Smooth muscle cell (in vitro differentiated cells): Measurements from ENCODE around the gene BACE2. TPM values are rescaled to one million over a fixed set of nuclear protein-coding genes. Genes with fewer than 3 reads are reported as not detected.

Experiments used
- DNase-seq: peaks from one replicate; lab custom pipeline; 2025; ENCODE audit not compliant: unreplicated experiment; lab: John Stamatoyannopoulos, UW
- H2AFZ ChIP-seq: fragments of 200-600 bp; sonication (generic); 2 replicates; pipeline ENCODE4 v1.6.0; 2016; ENCODE audit warnings: antibody characterized with exemption, low read depth, mild to moderate bottlenecking
- H3F3A ChIP-seq: fragments of 200-600 bp; sonication (generic); 2 replicates; pipeline ENCODE4 v1.6.0; 2017; ENCODE audit warnings: antibody characterized with exemption, low read depth
- H3K27ac ChIP-seq: fragments of 200-600 bp; sonication (generic); 2 replicates; pipeline ENCODE4 v1.5.1; 2016; ENCODE audit warnings: low read depth, mild to moderate bottlenecking
- H3K27me3 ChIP-seq: fragments of 200-600 bp; sonication (generic); 2 replicates; pipeline ENCODE4 v1.6.1; 2016; ENCODE audit warnings: low read depth, mild to moderate bottlenecking
- H3K36me3 ChIP-seq: fragments of 200-600 bp; sonication (generic); 2 replicates; pipeline ENCODE4 v1.5.1; 2016; ENCODE audit warnings: low read depth
- H3K4me1 ChIP-seq: fragments of 200-600 bp; sonication (generic); 2 replicates; pipeline ENCODE4 v1.5.1; 2016; ENCODE audit warnings: low read depth
- H3K4me2 ChIP-seq: fragments of 200-600 bp; sonication (generic); 2 replicates; pipeline ENCODE4 v1.6.0; 2016; ENCODE audit warnings: mild to moderate bottlenecking
- H3K4me3 ChIP-seq: fragments of 200-600 bp; sonication (generic); 2 replicates; pipeline ENCODE4 v1.5.1; 2016; ENCODE audit warnings: mild to moderate bottlenecking
- H3K79me2 ChIP-seq: fragments of 200-600 bp; sonication (generic); 2 replicates; pipeline ENCODE4 v1.6.0; 2016; ENCODE audit warnings: low read depth, mild to moderate bottlenecking
- H3K9ac ChIP-seq: fragments of 200-600 bp; sonication (generic); 2 replicates; pipeline ENCODE4 v1.6.0; 2016; ENCODE audit warnings: low read depth
- H3K9me3 ChIP-seq: fragments of 200-600 bp; sonication (generic); replicated peaks from 2 replicates; pipeline ENCODE4 v1.5.1; 2016; ENCODE audit warnings: low read depth
- H4K20me1 ChIP-seq: fragments of 200-600 bp; sonication (generic); 2 replicates; pipeline ENCODE4 v1.6.0; 2016; ENCODE audit warnings: low read depth
- CTCF ChIP-seq: fragments of 200-600 bp; sonication (generic); IDR thresholded peaks from 2 replicates; pipeline ENCODE4 v1.5.1; 2017; ENCODE audit warnings: borderline replicate concordance, mild to moderate bottlenecking, antibody characterized with exemption; ENCODE audit not compliant: insufficient read depth, poor library complexity, severe bottlenecking
- WGBS: methylation state at CpG from one replicate; pipeline ENCODE4 v1.1.7; 2016; ENCODE audit warnings: low lambda C conversion rate; 5-methylcytosine and 5-hydroxymethylcytosine counted together
- polyA plus RNA-seq: library from polyadenylated mRNA; unstranded; fragments of >200 nt; fragmentation: Nextera tagmentation; extraction: Ambion mirVana; gene quantifications from 2 replicates; pipeline ENCODE4 v1.2.1, GENCODE V29; 2016
- total RNA-seq: library from RNA; depleted of rRNA; stranded (reverse); fragments of >200 nt; gene quantifications from 2 replicates; pipeline ENCODE4 v1.2.3, GENCODE V29; 2014

Gene BACE2
- total and polyA plus RNA-seq, 2 experiments from 2014 or later: 25.3 to 33.3 TPM

- H3K27ac ChIP-seq: no peak overlapping the region
- 88% methylated on average over 6 of the region's 6 CpGs for WGBS
- H4K20me1 ChIP-seq: no peaks in the 10 kb centered on the region
- no peaks in the 10 kb centered on the region for H3K36me3 ChIP-seq
- H2AFZ ChIP-seq: no peak overlapping the region
- DNase-seq: no peak
- H3K79me2 ChIP-seq: no peaks in the 10 kb centered on the region
- H3K4me3 ChIP-seq: no peak overlapping the region
- no peak overlapping the region for H3K9ac ChIP-seq
- H3F3A ChIP-seq: no peaks in the 10 kb centered on the region
- TF ChIP-seq CTCF: no peak
- H3K4me2 ChIP-seq: no peak overlapping the region
- H3K4me1 ChIP-seq: no peaks in the 10 kb centered on the region
- no peaks in the 10 kb centered on the region for H3K9me3 ChIP-seq
- H3K27me3 ChIP-seq: no peaks in the 10 kb centered on the region
Observed at GRCh38 chr21:41137889-41138288, 30.1 kb upstream of the BACE2 start.

DNA sequence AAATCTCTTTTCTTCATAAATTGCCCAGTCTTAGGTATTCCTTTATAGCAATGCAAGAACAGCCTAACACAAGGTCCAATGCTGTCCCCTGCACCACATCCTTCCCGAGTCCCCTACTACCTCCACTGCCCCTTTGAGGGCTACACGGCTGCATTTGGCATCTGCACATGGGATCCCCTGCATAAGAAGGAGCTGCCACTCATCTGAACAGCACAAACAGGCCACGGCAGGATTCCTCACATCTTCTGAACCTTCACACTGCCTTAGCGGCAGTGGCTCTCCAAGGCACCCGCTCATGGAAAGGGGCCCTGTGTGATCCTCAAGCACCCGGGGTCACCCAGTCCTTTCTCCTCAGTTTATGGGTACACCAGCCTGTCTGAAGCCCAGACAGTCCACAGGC is 29.2 kb upstream of the BACE2 start:
- 92% methylated on average over 6 of the region's 6 CpGs for WGBS
- H3K36me3 ChIP-seq: no peaks in the 10 kb centered on the region
- H3K9ac ChIP-seq: no peak overlapping the region
- H2AFZ ChIP-seq: no peak overlapping the region
- H3K4me3 ChIP-seq: no peak overlapping the region
- no peaks in the 10 kb centered on the region for H3K4me1 ChIP-seq
- no peaks in the 10 kb centered on the region for H3K27me3 ChIP-seq
- no peaks in the 10 kb centered on the region for H4K20me1 ChIP-seq
- no peak for DNase-seq
- H3F3A ChIP-seq: no peaks in the 10 kb centered on the region
- no peaks in the 10 kb centered on the region for H3K79me2 ChIP-seq
- no peak overlapping the region for H3K27ac ChIP-seq
- no peak overlapping the region for H3K4me2 ChIP-seq
- TF ChIP-seq CTCF: no peak
- no peaks in the 10 kb centered on the region for H3K9me3 ChIP-seq

DNA sequence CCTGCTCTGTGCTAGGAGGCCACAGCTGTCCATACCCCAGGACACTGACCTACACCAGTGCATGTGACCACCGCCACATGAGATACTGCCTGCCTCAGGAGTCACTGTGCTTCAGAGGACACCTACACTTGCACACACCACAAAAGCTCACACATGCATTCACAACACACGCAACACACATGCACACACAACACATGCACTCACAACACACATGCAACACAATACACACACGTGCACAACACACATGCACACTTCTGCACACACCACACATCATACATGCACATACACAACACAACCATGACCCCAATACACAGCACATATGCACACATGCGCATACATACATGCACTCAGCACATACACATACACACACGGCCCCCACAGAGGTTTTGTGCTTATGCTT is 28.7 kb upstream of the BACE2 start:
- Histone ChIP-seq H3K36me3 (no peaks in the 10 kb centered on the region), H3K79me2 (no peaks in the 10 kb centered on the region), H3K9ac (no peak overlapping the region), H3K27me3 (no peaks in the 10 kb centered on the region), H3K4me1 (no peaks in the 10 kb centered on the region), H3F3A (no peaks in the 10 kb centered on the region), H2AFZ (no peak overlapping the region), H3K4me3 (no peak overlapping the region), H3K27ac (no peak overlapping the region), H4K20me1 (no peaks in the 10 kb centered on the region), H3K4me2 (no peak overlapping the region), H3K9me3 (no peaks in the 10 kb centered on the region)
- 86% methylated on average over 5 of the region's 5 CpGs for WGBS
- no peak for TF ChIP-seq CTCF
- no peak for DNase-seq

- 94% methylated on average over 12 of the region's 12 CpGs for WGBS
- no peak for TF ChIP-seq CTCF
Observed at GRCh38 chr21:41139951-41140350, 28.0 kb upstream of the BACE2 start.

More at GRCh38 chr21:41139951-41140350, 28.0 kb upstream of the BACE2 start:
- Histone ChIP-seq H3K9me3 (no peaks in the 10 kb centered on the region), H3K79me2 (no peaks in the 10 kb centered on the region), H3K4me2 (no peak overlapping the region), H3K27me3 (no peaks in the 10 kb centered on the region), H3K36me3 (no peaks in the 10 kb centered on the region), H3K27ac (no peak overlapping the region), H2AFZ (no peak overlapping the region), H3K4me3 (no peak overlapping the region), H3K9ac (no peak overlapping the region), H4K20me1 (no peaks in the 10 kb centered on the region), H3F3A (no peaks in the 10 kb centered on the region), H3K4me1 (no peaks in the 10 kb centered on the region)
- no peak for DNase-seq
